Spleen (tissue), 11 donors: ENCODE results near the gene SLC25A41. TPM values are rescaled to one million over a fixed set of nuclear protein-coding genes. Genes with fewer than 3 reads are reported as not detected.

ENCODE experiments used
- DNase-seq: peaks from one replicate; pipeline ENCODE4 v3.0.0-alpha.2; 2020
- H3K27ac ChIP-seq, 8 donors: fragments of 200-600 bp; sonication (generic) in 7 of 8; 1 replicate in 4 of 8; 2 replicates in 4 of 8; pipeline versions ENCODE4 v1.5.0 to v1.8.0; 2016 to 2021; ENCODE audit warnings: inconsistent platforms in 4 of 8, mild to moderate bottlenecking in 4 of 8, moderate library complexity in 1 of 8
- H3K27me3 ChIP-seq, 7 donors: fragments of 200-600 bp; sonication (generic) in 6 of 7; replicated peaks in 1 of 7; 1 replicate in 4 of 7; 2 replicates in 3 of 7; pipeline versions ENCODE4 v1.5.0 to v1.8.0; 2016 to 2021; ENCODE audit warnings: inconsistent platforms in 3 of 7, mild to moderate bottlenecking in 1 of 7
- H3K36me3 ChIP-seq, 6 donors: fragments of 200-600 bp; sonication (generic) in 5 of 6; 1 replicate in 4 of 6; 2 replicates in 2 of 6; pipeline versions ENCODE4 v1.5.0 to v1.8.0; 2016 to 2021; ENCODE audit warnings: inconsistent platforms in 2 of 6
- H3K4me1 ChIP-seq, 6 donors: fragments of 200-600 bp; sonication (generic) in 5 of 6; 1 replicate in 3 of 6; 2 replicates in 3 of 6; pipeline versions ENCODE4 v1.5.0 to v1.8.0; 2016 to 2021; ENCODE audit warnings: inconsistent platforms in 3 of 6
- H3K4me3 ChIP-seq, 8 donors: fragments of 200-600 bp; sonication (generic) in 7 of 8; 1 replicate in 4 of 8; 2 replicates in 4 of 8; pipeline versions ENCODE4 v1.5.0 to v1.8.0; 2016 to 2021; ENCODE audit warnings: inconsistent platforms in 4 of 8, mild to moderate bottlenecking in 4 of 8, moderate library complexity in 2 of 8
- H3K9me3 ChIP-seq, 8 donors: fragments of 200-600 bp; sonication (generic) in 7 of 8; 1 replicate in 4 of 8; 2 replicates in 4 of 8; pipeline versions ENCODE4 v1.5.0 to v1.8.0; 2016 to 2021; ENCODE audit warnings: inconsistent platforms in 4 of 8
- CTCF ChIP-seq, 11 experiments: fragments of 200-600 bp in 7 of 11; fragments of 450-650 bp in 4 of 11; sonication (generic) in 4 of 11; IDR thresholded peaks in 8 of 11; conservative IDR thresholded peaks in 3 of 11; 1 replicate in 7 of 11; 2 replicates in 4 of 11; pipeline versions ENCODE4 v1.4.0 to v1.8.0; 2016 to 2021; ENCODE audit warnings: antibody characterized with exemption in 11 of 11, inconsistent platforms in 4 of 11, mild to moderate bottlenecking in 1 of 11
- POLR2A ChIP-seq, 3 donors: fragments of 450-650 bp; IDR thresholded peaks; one replicate each; pipeline ENCODE4 v1.5.1; 2017; ENCODE audit warnings: antibody characterized with exemption in 3 of 3, mild to moderate bottlenecking in 1 of 3
- POLR2AphosphoS5 ChIP-seq, 3 donors: sonication (generic); formaldehyde crosslinking; IDR thresholded peaks; one replicate each; pipeline ENCODE4 v1.5.1; 2017; ENCODE audit warnings: antibody characterized with exemption in 3 of 3
- WGBS, 5 donors: extraction: QIAGEN DNeasy Blood & Tissue Kit in 3 of 5; methylation state at CpG; one replicate each; pipeline versions ENCODE4 v1.1.5 to v1.1.7; 2013 to 2018; 5-methylcytosine and 5-hydroxymethylcytosine counted together
- intact Hi-C: fragments of 100-400 bp; cut with DNase I; formaldehyde crosslinking; loops from one replicate; pipeline ENCODE4 v1.15.0; 2023; ENCODE audit warnings: low total_unique reads
- polyA plus RNA-seq, 3 donors: library from polyadenylated mRNA; stranded (reverse); fragments of 200-250 nt; gene quantifications; one replicate each; pipeline ENCODE4 v1.2.1, GENCODE V29; 2013
- total RNA-seq, 7 donors: library from RNA; depleted of rRNA in 3 of 7; stranded (reverse); fragments of >200 nt in 3 of 7; fragmentation: NEBNext Ultra II Directional in 4 of 7; extraction: Animal tissue kit (Norgen Biotek cat#: 25700) in 4 of 7; gene quantifications; one replicate each; pipeline versions ENCODE4 v1.1.0 to v1.2.1, GENCODE V29; 2016 to 2021
- donor health status: healthy with polysubstance abuse.
- donor health status: DM: no; HTN: no; CAD: no; lungs with moderate emphysema.
- donor health status: DM: no; HTN: no; CAD: no.
- donor health status: Bipolar disorder and iron deficiency.
- donor health status: healthy.
- donor health status: DM: no; HTN: no; CAD: no.
- donor health status: DM: yes; HTN: yes; CAD: no.

The SLC25A41 gene
- total and polyA plus RNA-seq, 10 donors: 0.18 to 0.77 (median 0.46) TPM; not detected in 6

- 74 to 90% (median 88%) methylated on average over 2 to 4 of the region's 4 CpGs for WGBS, 5 donors
- intact Hi-C loops: no loop called here
- no peak overlapping the region for H3K27ac ChIP-seq
- DNase-seq: no peak
- H3K9me3 ChIP-seq: no peaks in the 10 kb centered on the region
- TF ChIP-seq POLR2AphosphoS5 (IDR thresholded peaks at IDR 0.05): peak in 1 of 3 donors; percentile 38
- TF ChIP-seq POLR2A (IDR thresholded peaks at IDR 0.05): no peak
- no peak overlapping the region for H3K4me3 ChIP-seq
- H3K4me1 ChIP-seq: peaks cover 0 to 19% (median 8%) of the 10 kb centered on the region in 6 donors
- peaks cover 0 to 23% (median 0%) of the 10 kb centered on the region in 7 donors for H3K27me3 ChIP-seq
- H3K36me3 ChIP-seq: peaks cover 0 to 100% (median 63%) of the 10 kb centered on the region in 6 donors
Measured at GRCh38 chr19:6472713-6473112, 39.1 kb upstream of the SLC25A41 start.

- peaks cover 0 to 11% (median 0%) of the 10 kb centered on the region in 7 donors for H3K27me3 ChIP-seq
- H3K36me3 ChIP-seq: peaks cover 0 to 93% (median 51%) of the 10 kb centered on the region in 6 donors
- H3K9me3 ChIP-seq: no peaks in the 10 kb centered on the region
- intact Hi-C loops: no loop called here
- H3K4me3 ChIP-seq: no peak overlapping the region
- TF ChIP-seq CTCF (IDR thresholded peaks at IDR 0.05 in 8 of 11, conservative IDR thresholded peaks at IDR 0.05 in 3 of 11) (no peak), POLR2AphosphoS5 (IDR thresholded peaks at IDR 0.05) (peak in 1 of 3 donors; percentile 16)
- peaks cover 0 to 18% (median 4%) of the 10 kb centered on the region in 6 donors for H3K4me1 ChIP-seq
- no peak overlapping the region for H3K27ac ChIP-seq
- no peak for DNase-seq
- 90 to 96% (median 92%) methylated on average over 12 to 14 of the region's 14 CpGs for WGBS, 5 donors
Measured at GRCh38 chr19:6471076-6471475, 37.5 kb upstream of the SLC25A41 start.

GRCh38 chr19:6470173-6470572 is 36.6 kb upstream of the SLC25A41 start:
- no peak overlapping the region for H3K27ac ChIP-seq
- intact Hi-C loops: no loop called here
- peaks cover 0 to 8% (median 0%) of the 10 kb centered on the region in 7 donors for H3K27me3 ChIP-seq
- TF ChIP-seq POLR2A (IDR thresholded peaks at IDR 0.05): no peak
- TF ChIP-seq CTCF (IDR thresholded peaks at IDR 0.05 in 8 of 11, conservative IDR thresholded peaks at IDR 0.05 in 3 of 11): no peak
- TF ChIP-seq POLR2AphosphoS5 (IDR thresholded peaks at IDR 0.05): no peak
- no peaks in the 10 kb centered on the region for H3K9me3 ChIP-seq
- H3K36me3 ChIP-seq: peaks cover 0 to 84% (median 43%) of the 10 kb centered on the region in 6 donors
- peaks cover 0 to 11% (median 0%) of the 10 kb centered on the region in 6 donors for H3K4me1 ChIP-seq
- DNase-seq: no peak
- 76 to 88% (median 78%) methylated on average over 8 of the region's 8 CpGs for WGBS, 5 donors
- no peak overlapping the region for H3K4me3 ChIP-seq

- Histone ChIP-seq H3K27me3 (peaks cover 0 to 28% (median 12%) of the 10 kb centered on the region in 7 donors), H3K36me3 (peaks cover 0 to 56% (median 23%) of the 10 kb centered on the region in 6 donors), H3K9me3 (no peaks in the 10 kb centered on the region), H3K4me1 (peaks cover 0 to 27% (median 8%) of the 10 kb centered on the region in 6 donors), H3K4me3 (no peak overlapping the region), H3K27ac (no peak overlapping the region)
- DNase-seq: no peak
- intact Hi-C loops: no loop called here
- TF ChIP-seq POLR2A (IDR thresholded peaks at IDR 0.05): no peak
- TF ChIP-seq POLR2AphosphoS5 (IDR thresholded peaks at IDR 0.05): peak in 1 of 3 donors; percentile 18
- WGBS, 5 donors: 73 to 86% (median 79%) methylated on average over 8 of the region's 8 CpGs
Measured at GRCh38 chr19:6467384-6467783, 33.8 kb upstream of the SLC25A41 start.

- intact Hi-C loops: no loop called here
- H3K9me3 ChIP-seq: no peaks in the 10 kb centered on the region
- H3K4me3 ChIP-seq: no peak overlapping the region
- TF ChIP-seq POLR2AphosphoS5 (IDR thresholded peaks at IDR 0.05) (peak; percentile 28 to 68 (median 34)), CTCF (IDR thresholded peaks at IDR 0.05 in 8 of 11, conservative IDR thresholded peaks at IDR 0.05 in 3 of 11) (no peak)
- H3K27ac ChIP-seq: no peak overlapping the region
- no peak for DNase-seq
- WGBS, 5 donors: 79 to 92% (median 84%) methylated on average over 7 to 21 of the region's 21 CpGs
- peaks cover 0 to 49% (median 17%) of the 10 kb centered on the region in 6 donors for H3K36me3 ChIP-seq
- peaks cover 0 to 27% (median 8%) of the 10 kb centered on the region in 6 donors for H3K4me1 ChIP-seq
- peaks cover 0 to 28% (median 12%) of the 10 kb centered on the region in 7 donors for H3K27me3 ChIP-seq
Measured at GRCh38 chr19:6466526-6467248, 33.1 kb upstream of the SLC25A41 start.
